Hepatocyte (in vitro differentiated cells): ENCODE measurements around the gene MINDY4.

ENCODE experiments used
- CTCF ChIP-seq: fragments of 200-600 bp; sonication (generic); IDR thresholded peaks from 2 replicates; pipeline ENCODE4 v1.5.1; 2016; ENCODE audit warnings: antibody characterized with exemption, mild to moderate bottlenecking; ENCODE audit not compliant: poor library complexity
- EZH2 ChIP-seq: fragments of 200-600 bp; sonication (generic); IDR thresholded peaks from 2 replicates; pipeline ENCODE4 v1.6.1; 2016; ENCODE audit warnings: antibody characterized with exemption, mild to moderate bottlenecking, borderline replicate concordance

- TF ChIP-seq CTCF: no peak
- TF ChIP-seq EZH2: no peak
Observed at GRCh38 chr7:30869794-30870611, 98.8 kb downstream of the MINDY4 start.
